CD14-positive monocyte (primary cell): ENCODE measurements around the gene LRP1. TPM values are rescaled to one million over a fixed set of nuclear protein-coding genes. Genes with fewer than 3 reads are reported as not detected.
A peak's percentile ranks its signal among the peaks of the same experiment; 100 is the strongest.

Experiments
- DNase-seq, 3 donors: peaks; one replicate each; pipeline ENCODE4 v3.0.0-alpha.2; 2011 to 2022
- H2AFZ ChIP-seq: 2 replicates; pipeline ENCODE4 v1.6.0; 2012; ENCODE audit warnings: mild to moderate bottlenecking, low read depth, low read length, inconsistent platforms; ENCODE audit not compliant: insufficient read depth, poor library complexity, severe bottlenecking
- H3K27ac ChIP-seq, 2 donors: 1 replicate in 1 of 2; 2 replicates in 1 of 2; pipeline ENCODE4 v1.5.1; 2012 to 2013; ENCODE audit warnings: low read length in 2 of 2, control low read depth in 1 of 2, inconsistent platforms in 1 of 2, low read depth in 1 of 2, mild to moderate bottlenecking in 1 of 2
- H3K27me3 ChIP-seq, 2 donors: one replicate each; pipeline versions ENCODE4 v1.6.0 to v1.6.1; 2011 to 2013; ENCODE audit warnings: low read length in 2 of 2; ENCODE audit not compliant: control insufficient read depth in 2 of 2, insufficient read depth in 2 of 2
- H3K36me3 ChIP-seq, 2 donors: replicated peaks in 1 of 2; 1 replicate in 1 of 2; 2 replicates in 1 of 2; pipeline versions ENCODE4 v1.5.1 to v1.6.1; 2012 to 2013; ENCODE audit warnings: low read length in 2 of 2, control low read depth in 1 of 2, inconsistent platforms in 1 of 2, mild to moderate bottlenecking in 1 of 2; ENCODE audit not compliant: insufficient read depth in 2 of 2, control insufficient read depth in 1 of 2
- H3K4me1 ChIP-seq, 2 donors: 1 replicate in 1 of 2; 2 replicates in 1 of 2; pipeline versions ENCODE4 v1.5.1 to v1.6.1; 2012 to 2013; ENCODE audit warnings: low read length in 2 of 2, control low read depth in 1 of 2, inconsistent platforms in 1 of 2, mild to moderate bottlenecking in 1 of 2, moderate library complexity in 1 of 2; ENCODE audit not compliant: insufficient read depth in 2 of 2, control insufficient read depth in 1 of 2
- H3K4me2 ChIP-seq: replicated peaks from 2 replicates; pipeline ENCODE3; 2012; ENCODE audit warnings: low read length, moderate library complexity, mild to moderate bottlenecking; ENCODE audit not compliant: poor library complexity, severe bottlenecking; ENCODE audit errors: extremely low read depth
- H3K4me3 ChIP-seq, 3 experiments: fragments of 200-600 bp in 1 of 3; sonication (generic) in 1 of 3; replicated peaks in 1 of 3; 1 replicate in 2 of 3; 2 replicates in 1 of 3; pipeline ENCODE4 v1.5.1; 2011 to 2013; ENCODE audit warnings: low read length in 3 of 3, mild to moderate bottlenecking in 3 of 3, control low read depth in 2 of 3, low read depth in 2 of 3, inconsistent platforms in 1 of 3, moderate library complexity in 1 of 3
- H3K79me2 ChIP-seq: 2 replicates; pipeline ENCODE4 v1.6.0; 2012; ENCODE audit warnings: mild to moderate bottlenecking, control low read depth, inconsistent platforms, low read length, moderate library complexity; ENCODE audit not compliant: insufficient read depth
- H3K9ac ChIP-seq: 2 replicates; pipeline ENCODE4 v1.6.0; 2017; ENCODE audit warnings: low read length, mild to moderate bottlenecking; ENCODE audit not compliant: insufficient read depth, poor library complexity, severe bottlenecking
- H3K9me3 ChIP-seq, 2 donors: replicated peaks in 1 of 2; 1 replicate in 1 of 2; 2 replicates in 1 of 2; pipeline versions ENCODE4 v1.5.1 to v1.6.1; 2012 to 2013; ENCODE audit warnings: low read length in 2 of 2, control low read depth in 1 of 2; ENCODE audit not compliant: control insufficient read depth in 1 of 2, insufficient read depth in 1 of 2
- H4K20me1 ChIP-seq: 2 replicates; pipeline ENCODE4 v1.6.0; 2012; ENCODE audit warnings: mild to moderate bottlenecking, low read length, control low read depth, moderate library complexity; ENCODE audit not compliant: insufficient read depth
- H3K27ac Mint-ChIP-seq, 7 donors: one replicate each; pipeline ENCODE4 v1.8.0; 2020; ENCODE audit warnings: mild to moderate bottlenecking in 7 of 7, mixed read lengths in 7 of 7, moderate library complexity in 6 of 7, inconsistent platforms in 2 of 7
- H3K27me3 Mint-ChIP-seq, 3 donors: one replicate each; pipeline ENCODE4 v1.8.0; 2021 to 2022; ENCODE audit warnings: low read depth in 3 of 3, mild to moderate bottlenecking in 3 of 3, mixed read lengths in 3 of 3, moderate library complexity in 3 of 3, inconsistent platforms in 1 of 3
- H3K36me3 Mint-ChIP-seq, 2 donors: one replicate each; pipeline ENCODE4 v1.8.0; 2020; ENCODE audit warnings: mixed read lengths in 2 of 2, inconsistent platforms in 1 of 2, mild to moderate bottlenecking in 1 of 2
- H3K4me1 Mint-ChIP-seq: one replicate; pipeline ENCODE4 v1.8.0; 2020; ENCODE audit warnings: mild to moderate bottlenecking, mixed read lengths
- H3K4me3 Mint-ChIP-seq, 2 donors: one replicate each; pipeline ENCODE4 v1.8.0; 2020; ENCODE audit warnings: mild to moderate bottlenecking in 2 of 2, mixed read lengths in 2 of 2, moderate library complexity in 1 of 2
- H3K9me3 Mint-ChIP-seq, 7 donors: one replicate each; pipeline ENCODE4 v1.8.0; 2020 to 2022; ENCODE audit warnings: mixed read lengths in 7 of 7, mild to moderate bottlenecking in 6 of 7, moderate library complexity in 6 of 7, inconsistent platforms in 2 of 7
- CTCF ChIP-seq: fragments of 200-600 bp; IDR thresholded peaks from one replicate; pipeline ENCODE4 v1.8.0; 2022; ENCODE audit warnings: antibody characterized with exemption, mild to moderate bottlenecking
- WGBS: methylation state at CpG from one replicate; pipeline ENCODE4 v1.1.5; 2013; ENCODE audit warnings: missing lambda C conversion rate; ENCODE audit not compliant: insufficient coverage; 5-methylcytosine and 5-hydroxymethylcytosine counted together
- intact Hi-C, 2 donors: fragments of 100-400 bp; cut with micrococcal nuclease; formaldehyde crosslinking; loops; one replicate each; pipeline versions ENCODE4 v1.15.0 to v1.15.1; 2023
- polyA plus RNA-seq, 3 donors: library from polyadenylated mRNA; depleted of rRNA in 1 of 3; unstranded in 2 of 3; stranded (reverse) in 1 of 3; fragments of 300-500 nt in 2 of 3; fragments of >200 nt in 1 of 3; fragmentation: Illumina TruSeq in 2 of 3; gene quantifications; 1 replicate in 2 of 3; 2 replicates in 1 of 3; pipeline ENCODE4 v1.2.3, GENCODE V29; 2012 to 2021

LRP1 gene
- polyA plus RNA-seq, 3 donors = 5.5 to 246 (median 10.5) TPM

- H3K9me3 ChIP-seq = no peaks in the 10 kb centered on the region
- DNase-seq = peak; percentile 53 to 80 (median 55)
- Mint-ChIP-seq H3K4me3 (peak overlapping the region; percentile 98 to 99), H3K36me3 (peaks cover 30 to 35% of the 10 kb centered on the region in 2 donors), H3K27ac (peak overlapping the region; percentile 95 to 100 (median 99)), H3K27me3 (peaks cover 0 to 5% (median 0%) of the 10 kb centered on the region in 3 donors), H3K4me1 (peaks cover 59% of the 10 kb centered on the region), H3K9me3 (no peaks in the 10 kb centered on the region)
- peak overlapping the region; percentile 95 for H3K4me2 ChIP-seq
- H3K4me1 ChIP-seq = peaks cover 39 to 64% of the 10 kb centered on the region in 2 donors
- H2AFZ ChIP-seq = peak overlapping the region; percentile 64
- peaks cover 60% of the 10 kb centered on the region for H3K79me2 ChIP-seq
- peaks cover 30 to 34% of the 10 kb centered on the region in 2 donors for H3K36me3 ChIP-seq
- no peak for TF ChIP-seq CTCF
- no peaks in the 10 kb centered on the region for H3K27me3 ChIP-seq
- 8% methylated on average over 15 of the region's 28 CpGs for WGBS
- peak overlapping the region; percentile 100 for H3K27ac ChIP-seq
- peak overlapping the region; percentile 97 for H3K9ac ChIP-seq
- intact Hi-C loops = loop anchor here (5.0 kb wide), 2 partner anchors 33 to 38 kb away; partner anchors contain the start of gene NEMP1 (in 1 of the 2)
- H4K20me1 ChIP-seq = peaks cover 50% of the 10 kb centered on the region
- peak overlapping the region; percentile 69 to 100 (median 75) for H3K4me3 ChIP-seq
Observed at GRCh38 chr12:57110104-57111030, 17.9 kb upstream of the LRP1 start.

- TF ChIP-seq CTCF = no peak
- peak within 1 kb of the TSS; percentile 100 for H3K27ac ChIP-seq
- H3K79me2 ChIP-seq = peaks cover 52% of the 10 kb centered on the region
- WGBS = 0% methylated on average over 6 of the region's 13 CpGs
- peaks cover 0 to 5% (median 2%) of the 10 kb centered on the region in 3 donors for H3K27me3 Mint-ChIP-seq
- H3K4me1 Mint-ChIP-seq = peaks cover 56% of the 10 kb centered on the region
- H3K4me3 ChIP-seq = peak within 1 kb of the TSS; percentile 69 to 100 (median 75)
- H2AFZ ChIP-seq = peak within 1 kb of the TSS; percentile 64
- H3K4me1 ChIP-seq = peaks cover 39 to 59% of the 10 kb centered on the region in 2 donors
- no peaks in the 10 kb centered on the region for H3K9me3 Mint-ChIP-seq
- DNase-seq = peak; percentile 90 to 91 (median 90)
- H3K27ac Mint-ChIP-seq = peak within 1 kb of the TSS; percentile 95 to 100 (median 99)
- peaks cover 42% of the 10 kb centered on the region for H4K20me1 ChIP-seq
- H3K9ac ChIP-seq = peak within 1 kb of the TSS; percentile 97
- peak within 1 kb of the TSS; percentile 95 for H3K4me2 ChIP-seq
- H3K27me3 ChIP-seq = no peaks in the 10 kb centered on the region
- intact Hi-C loops = loop anchor here (5.0 kb wide), 2 partner anchors 34 to 39 kb away; partner anchors contain the start of gene NEMP1 (in 1 of the 2)
- H3K36me3 Mint-ChIP-seq = peaks cover 22 to 26% of the 10 kb centered on the region in 2 donors
- peak within 1 kb of the TSS; percentile 98 to 99 for H3K4me3 Mint-ChIP-seq
- H3K36me3 ChIP-seq = peaks cover 22 to 26% of the 10 kb centered on the region in 2 donors
- H3K9me3 ChIP-seq = no peaks in the 10 kb centered on the region
Observed at GRCh38 chr12:57111031-57111734, 17.1 kb upstream of the LRP1 start, which contains the start of gene STAT6. STAT6 (minus strand) TSS chr12:57111362; CDS start chr12:57108278, 3,084 bp downstream.
